Stimulated activated CD4-positive, alpha-beta T cell treated with anti-CD3 and anti-CD28 coated beads, Interleukin-12 subunit alpha, Interleukin-12 subunit beta, amount 100 ng/mL, for 48 hours (primary cell): ENCODE data around the gene PARVA.

Source experiments
- DNase-seq, 3 donors: peaks; one replicate each; pipeline ENCODE4 v3.0.0-alpha.2; 2020; ENCODE audit warnings: low read depth in 2 of 3, low spot score in 1 of 3

Gene PARVA

DNA sequence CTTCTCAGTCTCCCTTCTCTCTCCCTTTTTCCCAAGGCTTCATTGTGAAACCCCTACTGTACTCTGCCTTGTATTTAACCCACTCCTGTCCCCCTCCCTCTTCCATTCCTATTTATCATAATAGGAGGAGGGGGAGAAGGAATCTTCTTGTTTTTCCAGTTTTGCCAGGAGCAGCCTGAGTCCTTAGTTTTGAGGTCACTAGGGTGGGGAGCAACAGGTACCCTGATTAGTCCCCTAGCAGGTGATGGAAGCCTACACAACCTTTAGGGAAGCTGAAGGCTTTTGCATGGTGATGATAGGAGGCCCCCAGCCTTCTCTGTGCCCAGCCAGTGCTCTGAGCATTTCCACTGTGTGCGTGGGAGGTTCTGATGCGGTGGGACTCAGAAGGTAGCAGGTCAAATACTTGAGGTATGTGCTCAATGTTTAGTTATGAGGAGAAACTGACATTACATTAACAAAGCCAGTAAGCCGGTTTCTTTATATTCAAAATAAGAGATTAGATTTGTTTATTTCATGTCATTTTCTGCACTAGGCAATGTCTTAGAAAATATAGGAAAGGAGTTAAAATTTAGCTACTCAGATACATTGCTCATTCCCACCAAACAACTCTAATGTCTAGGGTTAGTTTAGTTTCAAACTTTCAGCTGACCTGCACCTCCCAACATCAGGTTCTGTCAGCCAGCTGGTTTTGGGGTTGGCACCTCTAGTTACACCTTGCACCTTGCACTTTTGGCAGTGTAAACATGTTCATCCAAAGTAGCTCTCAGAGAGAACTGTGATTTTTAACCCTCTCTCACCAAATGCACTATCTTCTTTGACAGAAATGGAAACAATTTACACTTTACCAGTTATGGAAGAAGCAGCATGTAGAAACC, 26.0 kb downstream of the PARVA start:
- no peak for DNase-seq

DNA sequence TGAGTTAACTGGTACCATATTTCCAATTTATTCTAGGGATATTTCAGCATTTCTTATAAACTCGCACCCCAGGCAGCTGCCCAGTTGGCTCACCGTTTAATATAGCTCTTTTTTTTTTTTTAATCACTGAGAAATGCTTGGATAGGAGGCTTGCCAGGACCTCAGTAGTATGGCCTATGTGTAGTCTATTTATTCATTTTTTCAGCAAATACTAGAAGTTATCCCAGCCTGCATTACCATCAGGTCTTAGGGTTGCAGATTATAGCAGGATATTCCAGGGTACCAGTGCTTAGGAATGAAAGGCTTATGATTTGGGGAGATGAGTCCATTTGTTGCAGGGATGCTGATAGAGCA, 26.6 kb downstream of the PARVA start:
- no peak for DNase-seq

DNA sequence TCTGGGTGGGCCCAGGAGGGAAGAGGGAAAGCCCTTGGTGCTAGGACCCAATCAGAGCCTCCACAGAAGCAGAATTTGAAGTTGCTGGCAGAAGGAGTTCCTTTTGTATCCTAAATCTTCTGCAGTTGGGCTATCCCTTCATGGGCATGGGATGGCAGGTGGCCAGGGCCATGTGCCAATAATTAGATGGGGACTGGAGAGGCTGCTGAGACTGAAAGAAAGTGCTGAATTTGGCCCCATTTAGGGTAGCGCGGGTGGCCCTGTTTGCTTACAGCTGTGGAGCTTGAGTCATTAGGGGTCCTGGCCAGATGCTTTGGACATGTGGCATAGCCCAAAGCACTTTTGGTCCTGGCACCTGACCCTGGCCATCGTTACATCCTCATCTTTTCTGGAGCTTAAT, 27.1 kb downstream of the PARVA start:
- no peak for DNase-seq

DNA sequence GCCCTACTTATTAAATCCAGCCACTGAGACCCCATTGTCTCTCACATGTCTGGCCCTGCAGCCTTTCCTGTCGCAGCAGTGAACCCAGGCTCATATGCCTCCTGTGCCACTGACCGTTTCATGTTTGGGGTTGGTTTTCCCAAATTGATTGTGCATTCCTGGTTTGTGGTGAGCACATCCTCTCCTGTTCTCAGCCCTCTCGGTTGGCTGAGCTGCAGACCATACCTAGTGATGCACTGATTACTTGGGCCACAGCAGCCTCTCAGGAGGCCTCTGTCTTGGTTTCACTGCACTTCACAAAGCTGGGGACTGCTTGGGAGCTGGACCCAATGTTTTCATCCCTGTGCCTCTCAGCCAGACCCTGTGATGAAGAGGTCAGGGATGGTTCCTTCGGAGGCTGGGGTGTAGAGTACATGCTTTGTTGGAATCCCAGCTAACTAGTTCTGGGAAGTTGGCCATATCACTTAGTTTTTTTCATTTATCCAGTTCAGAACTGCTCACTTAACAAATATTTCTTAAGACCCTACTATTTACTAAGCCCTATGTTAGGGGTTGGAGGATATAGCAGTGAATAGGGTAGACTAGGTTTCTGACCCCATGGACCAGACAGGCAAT, 30.9 kb downstream of the PARVA start:
- no peak for DNase-seq

DNA sequence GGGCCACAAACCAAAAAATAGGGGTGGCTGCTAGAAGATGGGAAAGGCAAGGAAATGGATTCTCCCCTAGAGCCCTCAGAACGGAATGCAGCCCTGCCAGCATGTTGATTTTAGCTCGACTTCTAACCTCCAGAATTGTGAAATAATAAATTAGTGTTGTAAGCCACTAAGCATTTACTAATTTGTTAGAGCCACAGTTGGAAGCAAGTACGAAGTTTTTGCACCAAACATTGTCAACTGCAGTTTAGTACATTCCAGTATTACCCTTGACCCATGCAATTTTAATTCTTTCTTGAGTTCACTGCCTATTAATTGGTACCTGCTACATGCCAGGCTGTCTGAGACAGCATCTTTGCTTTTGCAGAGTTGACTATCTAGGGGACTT, 32.2 kb downstream of the PARVA start:
- DNase-seq: no peak

DNA sequence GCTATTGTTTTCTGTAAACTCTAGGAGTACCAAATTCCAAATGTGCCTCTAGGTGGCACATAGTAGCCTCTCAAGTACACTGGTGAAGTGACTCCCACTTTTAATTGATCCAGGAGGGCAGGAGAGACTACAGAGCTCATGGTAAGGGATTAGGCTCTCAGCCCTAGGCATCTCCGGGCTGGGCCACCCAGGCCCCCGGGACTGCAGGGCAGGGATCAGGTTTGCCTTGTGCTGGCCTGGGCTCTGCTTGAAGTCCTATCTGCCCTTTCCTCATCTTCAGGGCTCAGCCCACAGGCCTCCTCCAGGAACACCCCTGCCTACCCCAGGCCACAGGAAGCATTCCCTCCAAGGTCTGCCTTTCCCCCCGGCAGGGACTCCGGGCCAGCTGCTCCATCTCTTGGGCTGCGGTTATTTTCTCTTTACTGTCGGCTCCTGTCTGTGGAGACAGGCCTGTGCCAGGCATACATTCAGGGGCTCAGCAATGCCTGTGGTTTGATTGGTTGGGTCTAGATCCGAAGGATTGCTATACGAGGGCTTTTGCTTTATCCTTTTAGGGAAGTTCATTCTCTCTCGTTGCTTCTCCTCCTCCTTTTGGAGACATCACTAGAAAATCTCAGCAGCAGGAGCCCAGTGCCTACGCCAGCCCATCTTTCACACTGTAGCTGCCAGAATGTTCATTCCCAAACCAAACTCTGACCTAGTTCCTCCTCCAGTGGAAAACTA, 32.8 kb downstream of the PARVA start:
- no peak for DNase-seq

DNA sequence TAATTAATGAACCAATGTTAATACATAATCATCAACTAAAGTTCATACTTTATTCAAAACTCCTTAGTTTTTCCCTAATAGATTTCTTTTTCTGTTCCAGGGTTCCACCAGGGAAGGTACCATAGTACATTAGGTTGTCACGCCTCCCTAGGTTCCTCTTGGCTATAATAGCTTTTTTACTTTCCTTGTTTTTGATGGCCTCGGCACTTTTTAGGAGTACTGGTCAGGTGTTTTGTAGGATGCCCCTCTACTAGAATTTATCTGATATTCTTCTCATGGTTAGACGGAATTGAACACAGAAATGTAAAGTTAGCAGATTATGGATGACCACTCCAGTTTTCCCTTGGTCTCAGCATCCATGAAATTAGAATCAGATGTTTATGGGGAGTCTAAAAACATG, 34.0 kb downstream of the PARVA start:
- DNase-seq: no peak

DNA sequence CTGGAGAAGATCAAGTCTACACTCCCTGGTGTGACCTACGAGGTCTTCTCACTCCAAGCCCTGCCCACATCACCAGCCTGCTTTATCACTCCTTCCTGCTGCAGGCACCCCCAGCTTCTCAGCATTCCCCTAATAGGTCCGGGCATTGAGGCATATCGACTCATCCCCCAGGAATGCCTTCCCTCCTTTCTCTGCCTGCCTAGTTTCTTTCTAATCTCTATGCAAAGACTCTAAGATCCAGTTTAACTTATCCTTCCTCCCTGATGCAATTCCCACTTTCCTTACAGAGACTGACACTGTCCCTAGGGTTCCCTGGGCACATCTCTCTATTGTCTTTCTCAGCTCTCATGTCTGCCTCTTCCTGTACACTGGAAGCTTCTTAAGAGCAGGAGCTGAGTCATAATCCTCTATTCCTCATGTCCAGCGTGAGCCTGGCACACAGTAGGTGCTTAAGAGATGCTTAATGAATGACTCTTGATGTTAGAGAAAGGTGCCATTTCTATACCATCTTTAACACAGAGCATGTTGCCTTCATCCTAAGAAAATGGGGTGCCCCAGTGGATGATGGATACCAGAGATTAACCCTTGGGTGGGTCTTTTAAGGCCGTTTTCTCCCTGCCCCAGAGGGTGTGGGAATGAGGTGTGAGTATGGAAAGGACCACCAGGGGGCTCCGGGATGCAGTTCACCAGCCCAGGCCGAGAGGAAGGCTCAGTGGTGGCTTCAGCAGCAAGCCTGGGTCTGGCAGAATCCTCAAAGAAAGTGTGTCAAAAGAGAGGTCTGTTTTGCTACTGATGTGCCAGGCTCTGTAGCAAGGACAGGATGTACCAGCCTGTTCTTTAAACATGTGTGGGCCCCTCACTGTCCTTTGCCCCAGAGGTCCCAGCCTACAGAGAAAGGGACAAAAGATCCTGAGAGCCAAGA, 34.7 kb downstream of the PARVA start:
- peak; percentile 11 to 36 (median 20) for DNase-seq

DNA sequence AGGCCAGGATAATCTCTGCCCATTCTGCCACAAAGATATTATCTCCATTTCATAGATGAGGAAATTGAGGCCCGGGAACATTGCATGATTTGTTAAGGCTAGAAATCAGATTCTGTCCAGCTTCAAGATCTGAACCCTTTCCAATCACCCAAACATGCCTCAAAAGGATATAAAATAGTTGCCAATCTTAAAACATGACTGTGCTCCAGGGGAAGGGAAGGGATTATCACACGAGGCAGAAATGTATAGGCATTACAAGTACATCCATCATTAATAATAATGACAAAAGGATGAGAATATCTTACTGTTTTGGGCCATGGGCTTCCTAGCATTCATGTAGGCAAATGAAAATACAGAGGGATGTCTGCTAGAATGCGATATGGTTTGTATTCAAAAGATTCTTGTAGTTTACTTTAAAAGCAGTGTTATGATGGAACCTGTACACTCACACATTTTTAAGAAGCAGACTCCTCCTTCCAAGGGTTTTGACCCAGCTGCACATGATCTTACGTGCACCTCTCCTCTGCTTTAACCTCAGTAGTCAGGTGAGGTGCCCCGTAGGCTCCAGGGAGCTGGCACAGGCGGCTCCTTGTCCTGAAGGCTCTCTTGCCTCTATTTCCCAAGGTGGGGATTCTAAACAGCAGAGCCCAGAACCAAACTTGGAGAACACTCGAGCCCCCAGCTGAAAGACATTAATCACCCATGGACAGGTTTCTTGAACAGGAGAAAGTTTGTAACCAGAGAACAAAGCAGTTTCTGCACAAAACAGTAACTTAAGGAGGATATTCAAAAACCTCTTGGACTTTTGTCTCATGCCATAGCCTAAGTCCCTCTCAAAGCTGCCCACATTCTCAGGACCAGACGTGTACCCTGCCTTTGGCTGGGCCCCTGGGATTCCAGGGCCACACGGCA, 36.0 kb downstream of the PARVA start:
- no peak for DNase-seq

DNA sequence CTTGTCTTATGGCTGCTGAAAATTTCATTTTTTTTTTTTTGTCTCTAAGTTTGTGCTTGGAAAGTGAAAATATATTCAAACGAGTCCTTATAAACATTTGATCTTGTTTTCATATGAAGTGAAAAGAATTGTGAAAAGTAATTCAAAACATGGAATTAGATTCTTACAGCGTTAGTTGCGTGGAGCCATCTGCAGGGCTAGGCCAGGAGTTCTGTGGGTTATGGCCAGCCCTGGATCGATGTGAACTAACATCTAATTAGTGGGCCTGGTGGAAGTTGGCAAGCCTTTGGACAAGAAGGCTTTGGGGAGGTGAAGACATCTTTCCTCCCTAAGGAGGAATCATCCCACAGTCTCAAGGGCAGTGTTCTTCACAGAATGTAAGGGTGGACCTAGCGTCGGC, 37.2 kb downstream of the PARVA start:
- no peak for DNase-seq

DNA sequence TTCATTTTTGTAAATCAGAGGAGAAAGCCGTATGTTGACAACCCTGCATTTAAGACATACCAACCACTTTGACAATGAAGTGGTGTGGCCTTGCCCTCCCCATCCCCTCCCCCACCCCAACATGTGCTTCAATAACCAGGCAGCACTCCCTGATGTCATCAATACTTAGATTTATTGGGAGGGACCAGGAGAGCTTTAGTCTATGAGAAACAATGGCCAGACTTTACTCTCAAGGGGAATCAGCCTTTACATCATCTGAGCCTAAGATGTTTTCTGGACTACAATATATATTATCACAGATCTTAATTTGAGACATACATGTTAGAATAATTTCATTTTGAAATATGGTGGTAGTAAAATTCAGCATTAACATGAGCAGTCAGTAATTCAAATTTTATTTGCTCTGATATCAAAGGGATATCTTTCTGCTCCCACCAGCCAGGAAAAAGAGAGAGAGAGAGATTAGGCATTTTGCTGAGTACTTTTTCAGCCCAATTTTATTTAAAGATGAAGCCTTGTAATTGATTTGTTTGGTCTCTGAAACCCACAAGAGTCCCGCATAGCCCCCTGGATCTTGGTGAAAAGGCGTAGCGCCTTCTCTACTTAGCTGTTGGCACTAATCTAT, 38.1 kb downstream of the PARVA start:
- DNase-seq: no peak

DNA sequence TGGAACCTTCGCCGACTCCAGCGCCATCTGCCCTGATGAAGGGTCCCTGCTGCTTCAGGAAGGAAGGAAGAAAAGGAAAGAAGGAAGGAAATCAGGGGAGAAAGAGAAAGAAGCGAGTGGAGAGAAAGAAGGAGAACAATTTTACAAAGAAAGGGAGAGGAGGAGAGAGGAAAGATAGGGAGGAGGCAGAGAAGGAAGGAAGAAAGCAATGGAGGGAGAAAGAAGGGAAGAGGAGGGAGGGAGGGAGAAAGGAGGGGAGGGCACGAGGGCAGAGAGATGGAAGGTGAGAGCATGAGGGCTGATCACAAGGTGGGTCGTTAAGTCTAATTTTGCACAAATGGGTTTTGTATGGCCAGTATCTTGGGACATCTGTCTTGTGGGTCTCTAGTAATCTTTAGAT, 39.2 kb downstream of the PARVA start:
- no peak for DNase-seq

DNA sequence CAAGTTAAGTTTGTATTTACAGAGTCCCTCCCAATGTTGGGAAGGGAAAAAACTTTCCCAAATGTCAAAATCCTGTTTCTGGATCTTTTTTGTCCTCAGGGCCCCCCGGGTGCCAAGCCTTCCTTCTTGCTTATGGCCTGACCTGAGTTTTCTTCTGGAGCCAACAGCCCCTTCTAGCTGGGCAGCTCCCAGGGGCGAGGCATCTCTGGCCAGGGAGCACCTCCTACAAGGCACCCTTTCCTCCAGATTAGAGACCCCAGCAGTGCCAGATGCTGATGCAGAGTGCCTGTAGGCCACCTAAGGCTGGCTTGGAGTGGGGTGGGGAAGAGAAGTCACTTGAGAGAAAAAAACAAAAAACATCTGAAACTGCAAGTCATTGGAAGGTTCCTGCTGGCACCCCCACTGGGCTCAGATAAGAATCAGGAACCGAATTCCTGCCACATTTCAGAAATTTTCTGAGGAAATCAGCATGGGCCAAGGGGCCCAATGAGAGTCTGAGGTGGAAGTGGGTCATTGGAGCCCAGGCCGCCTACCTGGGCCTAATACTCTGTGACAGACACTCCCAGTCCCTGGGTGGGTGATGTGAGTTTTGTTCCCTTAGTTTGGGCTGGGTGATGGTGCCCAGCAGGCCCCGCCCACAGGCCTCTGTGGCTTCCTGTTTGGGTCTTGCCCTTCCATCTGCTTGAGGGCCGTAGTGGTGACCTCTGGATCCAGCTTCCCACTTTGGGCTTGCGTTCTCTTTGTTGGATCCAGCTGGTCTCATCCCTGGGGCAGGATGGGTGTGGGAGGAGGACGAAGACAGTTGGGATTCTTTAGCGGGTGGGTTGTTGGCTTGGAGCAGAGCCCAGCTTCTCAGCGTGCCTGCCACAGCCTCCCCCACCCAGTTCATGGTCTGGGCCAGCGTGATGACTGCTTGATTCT, 40.6 kb downstream of the PARVA start:
- no peak for DNase-seq

DNA sequence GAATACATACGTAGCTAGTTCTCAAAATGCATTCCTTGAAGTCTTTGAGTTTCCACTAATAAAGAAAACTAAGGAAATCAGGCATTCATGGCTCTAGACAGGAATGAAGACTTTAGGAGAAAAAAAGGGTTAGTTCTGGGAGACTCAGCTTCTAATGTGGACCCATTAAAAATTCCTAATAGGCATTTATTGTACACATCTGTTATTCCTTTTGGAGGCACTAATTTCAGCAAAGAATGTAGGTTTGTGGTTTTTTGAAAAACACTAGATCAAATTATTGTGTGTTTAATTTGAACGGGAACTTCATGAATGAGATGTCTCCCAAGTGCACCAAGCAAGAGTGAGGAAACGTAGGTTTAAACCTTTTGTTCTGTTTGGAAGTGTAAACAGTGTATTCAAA, 42.7 kb downstream of the PARVA start:
- no peak for DNase-seq

DNA sequence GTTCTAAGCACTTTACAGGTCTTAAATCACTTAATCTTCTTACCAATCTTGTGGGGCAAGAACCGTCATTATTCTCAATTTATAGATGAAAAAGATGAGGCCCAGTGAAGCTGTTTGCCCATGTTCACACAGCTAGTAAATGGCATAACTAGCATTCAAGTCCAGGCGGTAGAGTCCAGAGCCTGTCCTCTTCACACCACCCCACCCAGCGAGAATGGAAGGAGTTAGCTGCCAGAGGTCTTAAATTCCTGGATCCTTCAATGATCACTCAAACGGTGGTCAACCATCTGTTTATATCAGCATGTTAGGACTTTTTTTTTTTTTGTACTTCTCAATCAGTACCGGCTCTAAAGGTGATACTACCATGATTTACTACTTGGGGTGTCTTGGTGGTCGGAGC, 43.3 kb downstream of the PARVA start:
- no peak for DNase-seq

DNA sequence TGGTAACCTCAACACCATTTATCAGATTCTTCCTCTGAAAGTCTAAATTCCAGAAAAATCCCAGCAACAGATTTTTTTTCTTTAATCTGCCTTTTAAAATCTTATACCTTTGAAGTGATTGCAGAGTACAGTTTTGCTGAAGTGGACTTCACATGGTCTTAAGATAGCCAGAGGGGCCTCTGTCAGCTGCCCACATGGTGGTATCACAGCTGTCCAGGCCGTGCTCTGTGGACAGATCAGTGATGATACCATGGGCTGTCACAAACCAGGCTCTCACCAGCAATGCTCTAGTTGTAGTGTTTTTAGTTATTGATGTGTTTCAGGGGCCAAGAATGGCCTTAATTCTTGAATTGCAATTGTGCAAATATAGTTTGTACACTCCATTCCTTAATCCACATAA, 44.0 kb downstream of the PARVA start:
- DNase-seq: no peak

DNA sequence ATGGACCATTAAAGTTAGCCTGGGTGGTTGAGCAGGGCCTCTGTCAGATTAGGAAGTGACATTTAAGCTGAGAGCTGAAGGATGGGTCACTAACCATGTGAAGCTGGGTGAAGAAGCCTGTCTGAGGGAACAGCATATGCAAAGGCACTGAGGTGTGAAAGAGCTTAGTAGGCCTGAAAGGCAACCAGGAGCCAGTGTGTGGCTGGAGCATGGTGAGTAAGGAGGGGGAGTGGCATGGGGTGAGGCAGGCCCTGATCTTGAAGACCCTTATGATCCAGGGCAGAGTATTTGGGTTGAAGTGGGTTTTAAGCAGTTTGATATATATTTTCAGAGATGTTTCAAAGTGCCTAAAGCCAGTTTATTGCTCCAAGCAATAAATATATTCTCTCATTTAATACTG, 48.8 kb downstream of the PARVA start:
- DNase-seq: no peak

DNA sequence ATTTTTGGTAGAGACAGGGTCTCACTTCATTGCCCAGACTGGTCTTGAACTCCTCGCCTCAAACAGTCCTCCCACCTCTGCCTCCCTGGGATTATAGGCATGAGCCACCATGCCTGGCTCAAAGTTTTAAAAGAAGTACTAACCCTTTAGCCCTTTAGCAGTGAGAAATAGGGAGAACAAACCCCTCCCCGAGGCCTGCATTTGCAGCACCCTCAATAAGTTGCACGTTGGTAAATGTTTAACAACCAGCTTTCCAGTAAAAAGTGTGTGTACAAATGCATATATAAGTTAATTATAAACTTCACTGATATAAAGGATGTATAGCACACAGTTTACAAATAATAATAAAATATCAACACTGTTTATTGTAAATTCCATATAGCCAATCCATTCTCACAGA, 51.8 kb downstream of the PARVA start:
- DNase-seq: no peak

DNA sequence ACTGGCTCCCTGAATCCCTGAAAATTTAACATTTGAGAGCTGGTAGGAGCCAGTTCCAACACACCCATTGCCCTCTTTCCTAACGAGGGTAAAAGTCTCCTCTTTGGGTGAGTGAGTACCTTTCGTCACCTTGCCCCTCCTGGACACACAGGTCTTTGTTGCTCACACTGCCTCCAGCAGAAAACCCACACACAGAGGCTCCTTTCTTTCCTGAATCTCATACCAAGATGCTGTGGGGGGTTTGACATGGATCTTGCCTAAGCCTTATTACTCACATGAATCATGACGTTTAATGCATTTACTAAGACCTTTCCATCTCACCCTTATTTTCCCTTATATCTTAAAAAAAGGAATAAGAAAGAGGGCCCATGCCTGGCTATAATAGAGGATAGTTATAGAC, 53.0 kb downstream of the PARVA start:
- no peak for DNase-seq
